Measurements from ENCODE around the gene TRIM44.

GRCh38 chr11:35675901-35676610 lies 13.5 kb downstream of the TRIM44 start:
- TF ChIP-seq POLR2A (IDR thresholded peaks at IDR 0.05; ENCODE audit: low read length) (no peak), GATA1 (IDR thresholded peaks at IDR 0.05; ENCODE audit: low read depth, low read length) (no peak)
